Activated CD4-positive, alpha-beta T cell treated with anti-CD3 and anti-CD28 coated beads, Interleukin-2, amount 50 U/mL, for 24 hours (primary cell): ENCODE data around the gene SPO11.
"Not testable (repeated sequence)": the region's sequence is repeated elsewhere in the genome, so short reads cannot be mapped to it uniquely, and the experiment has no call there.

Experiments
- DNase-seq, 2 donors: peaks; one replicate each; pipeline ENCODE4 v3.0.0-alpha.2; 2020; ENCODE audit warnings: low read depth in 1 of 2, low spot score in 1 of 2

The SPO11 gene

GRCh38 chr20:57332105-57333089 is 2.8 kb downstream of the SPO11 start:
- no peak for DNase-seq

GRCh38 chr20:57335392-57335791 is 5.8 kb downstream of the SPO11 start:
- no peak for DNase-seq

- DNase-seq: no peak
Observed at GRCh38 chr20:57341663-57342062, 12.1 kb downstream of the SPO11 start.

- no peak for DNase-seq
Observed at GRCh38 chr20:57342829-57343228, 13.2 kb downstream of the SPO11 start.

- peak; percentile 33 to 55 for DNase-seq
Observed at GRCh38 chr20:57346477-57346876, 16.9 kb downstream of the SPO11 start.

- DNase-seq: no peak
Observed at GRCh38 chr20:57347393-57347792, 17.8 kb downstream of the SPO11 start.

- DNase-seq: not testable (repeated sequence)
Observed at GRCh38 chr20:57348200-57348921, 18.8 kb downstream of the SPO11 start.

- DNase-seq: not testable (repeated sequence)
Observed at GRCh38 chr20:57348922-57349574, 19.4 kb downstream of the SPO11 start.

- no peak for DNase-seq
Observed at GRCh38 chr20:57350081-57350710, 20.6 kb downstream of the SPO11 start.

GRCh38 chr20:57350726-57351041 is 21.1 kb downstream of the SPO11 start:
- DNase-seq: not testable (repeated sequence)

- DNase-seq: peak; percentile 79 to 89
Observed at GRCh38 chr20:57351042-57351783, 21.6 kb downstream of the SPO11 start, which contains the start of gene RAE1. Gene RAE1 (plus strand): TSS chr20:57351255. CDS start chr20:57354039, 2,784 bp downstream.

GRCh38 chr20:57352305-57352704 is 22.7 kb downstream of the SPO11 start:
- DNase-seq: no peak

GRCh38 chr20:57353351-57353750 is 23.7 kb downstream of the SPO11 start:
- DNase-seq: no peak

GRCh38 chr20:57361517-57361916 is 31.9 kb downstream of the SPO11 start:
- no peak for DNase-seq

- DNase-seq: no peak
Observed at GRCh38 chr20:57364451-57364850, 34.8 kb downstream of the SPO11 start.

- no peak for DNase-seq
Observed at GRCh38 chr20:57369596-57369995, 40.0 kb downstream of the SPO11 start.

- DNase-seq: no peak
Observed at GRCh38 chr20:57370316-57370715, 40.7 kb downstream of the SPO11 start.

GRCh38 chr20:57371363-57371762 is 41.8 kb downstream of the SPO11 start:
- DNase-seq: no peak

GRCh38 chr20:57372157-57372556 is 42.6 kb downstream of the SPO11 start:
- DNase-seq: no peak

GRCh38 chr20:57372581-57373350 is 43.2 kb downstream of the SPO11 start:
- DNase-seq: no peak
